ENCODE results near the gene MRNIP.
"Not testable (repeated sequence)": the region's sequence is repeated elsewhere in the genome, so short reads cannot be mapped to it uniquely, and the experiment has no call there.

MRNIP gene

DNA sequence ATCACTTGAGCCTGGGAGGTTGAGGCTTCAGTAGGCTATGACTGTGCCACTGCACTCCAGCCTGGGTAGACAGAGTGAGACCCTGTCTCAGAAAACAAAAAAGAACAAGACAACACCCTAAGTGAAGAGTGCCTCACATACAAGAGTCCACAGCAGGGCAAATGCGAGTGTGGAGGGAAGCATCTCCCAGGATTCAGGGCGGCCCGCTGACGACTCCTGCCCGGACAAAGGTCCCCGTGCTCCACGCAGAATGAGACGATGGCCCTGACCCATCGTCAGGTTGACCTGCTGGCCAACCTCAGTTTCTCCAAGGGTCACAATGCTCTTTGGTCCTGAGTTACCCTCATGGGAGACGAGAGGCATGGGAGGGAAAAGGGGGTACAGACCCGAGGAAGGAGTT, 18.3 kb downstream of the MRNIP start:
- DNase-seq (ENCODE audit: low read depth), result no peak
- TF ChIP-seq, protein P1, sequence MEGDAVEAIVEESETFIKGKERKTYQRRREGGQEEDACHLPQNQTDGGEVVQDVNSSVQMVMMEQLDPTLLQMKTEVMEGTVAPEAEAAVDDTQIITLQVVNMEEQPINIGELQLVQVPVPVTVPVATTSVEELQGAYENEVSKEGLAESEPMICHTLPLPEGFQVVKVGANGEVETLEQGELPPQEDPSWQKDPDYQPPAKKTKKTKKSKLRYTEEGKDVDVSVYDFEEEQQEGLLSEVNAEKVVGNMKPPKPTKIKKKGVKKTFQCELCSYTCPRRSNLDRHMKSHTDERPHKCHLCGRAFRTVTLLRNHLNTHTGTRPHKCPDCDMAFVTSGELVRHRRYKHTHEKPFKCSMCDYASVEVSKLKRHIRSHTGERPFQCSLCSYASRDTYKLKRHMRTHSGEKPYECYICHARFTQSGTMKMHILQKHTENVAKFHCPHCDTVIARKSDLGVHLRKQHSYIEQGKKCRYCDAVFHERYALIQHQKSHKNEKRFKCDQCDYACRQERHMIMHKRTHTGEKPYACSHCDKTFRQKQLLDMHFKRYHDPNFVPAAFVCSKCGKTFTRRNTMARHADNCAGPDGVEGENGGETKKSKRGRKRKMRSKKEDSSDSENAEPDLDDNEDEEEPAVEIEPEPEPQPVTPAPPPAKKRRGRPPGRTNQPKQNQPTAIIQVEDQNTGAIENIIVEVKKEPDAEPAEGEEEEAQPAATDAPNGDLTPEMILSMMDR (IDR thresholded peaks at IDR 0.05; ENCODE audit: insufficient read depth, low read depth, low read length, missing control alignments), result no peak

DNA sequence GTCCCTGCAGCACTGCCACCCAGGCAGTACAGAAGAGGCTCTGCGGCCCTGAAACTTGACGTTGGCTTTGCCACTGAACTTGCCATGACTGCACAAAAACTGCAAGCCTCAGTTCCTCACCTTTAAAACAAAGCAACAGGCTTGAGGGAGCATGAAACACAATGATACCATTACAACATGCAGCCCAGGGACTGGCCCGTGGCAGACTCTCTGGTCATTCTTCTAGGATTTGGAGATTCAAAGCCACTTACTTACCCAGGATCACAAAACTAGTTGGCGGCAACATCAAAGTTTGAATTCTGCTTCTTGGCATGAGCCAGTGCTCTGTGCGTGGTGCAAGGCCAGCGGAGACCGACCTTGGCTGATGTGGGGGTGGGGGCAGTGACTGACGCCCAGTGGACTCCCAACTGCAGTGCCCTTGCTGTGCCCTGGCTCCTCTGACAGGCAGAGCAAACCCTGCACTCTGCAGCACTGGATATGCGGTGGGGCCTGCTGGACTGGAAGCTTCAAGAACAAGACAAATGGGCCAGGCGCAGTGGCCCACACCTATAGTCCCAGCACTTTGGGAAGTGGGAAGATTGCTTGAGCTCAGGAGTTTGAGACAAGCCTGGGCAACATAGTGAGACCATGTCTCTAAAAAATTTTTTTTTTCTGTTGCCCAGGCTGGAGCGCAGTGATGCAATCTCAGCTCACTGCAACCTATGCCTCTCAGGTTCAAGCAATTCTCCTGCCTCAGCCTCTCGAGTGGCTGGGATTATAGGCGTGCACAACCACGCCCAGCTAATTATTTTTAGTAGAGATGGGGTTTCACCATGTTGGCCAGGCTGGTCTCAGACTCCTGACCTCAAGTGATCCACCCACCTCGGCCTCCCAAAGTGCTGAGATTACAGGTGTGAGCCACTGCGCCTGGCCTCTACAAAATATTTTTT, 19.0 kb downstream of the MRNIP start:
- H3K4me3 ChIP-seq (ENCODE audit: low read depth, low read length), result no peak overlapping the region
- no peak for DNase-seq (ENCODE audit: low read depth)
- TF ChIP-seq, protein P1 (IDR thresholded peaks at IDR 0.05; ENCODE audit: insufficient read depth, low read depth, low read length, missing control alignments), result no peak

More for the DNA sequence above, 18.3 kb downstream of the MRNIP start:
- H3K4me3 ChIP-seq (ENCODE audit: low read depth, low read length), result no peak overlapping the region

DNA sequence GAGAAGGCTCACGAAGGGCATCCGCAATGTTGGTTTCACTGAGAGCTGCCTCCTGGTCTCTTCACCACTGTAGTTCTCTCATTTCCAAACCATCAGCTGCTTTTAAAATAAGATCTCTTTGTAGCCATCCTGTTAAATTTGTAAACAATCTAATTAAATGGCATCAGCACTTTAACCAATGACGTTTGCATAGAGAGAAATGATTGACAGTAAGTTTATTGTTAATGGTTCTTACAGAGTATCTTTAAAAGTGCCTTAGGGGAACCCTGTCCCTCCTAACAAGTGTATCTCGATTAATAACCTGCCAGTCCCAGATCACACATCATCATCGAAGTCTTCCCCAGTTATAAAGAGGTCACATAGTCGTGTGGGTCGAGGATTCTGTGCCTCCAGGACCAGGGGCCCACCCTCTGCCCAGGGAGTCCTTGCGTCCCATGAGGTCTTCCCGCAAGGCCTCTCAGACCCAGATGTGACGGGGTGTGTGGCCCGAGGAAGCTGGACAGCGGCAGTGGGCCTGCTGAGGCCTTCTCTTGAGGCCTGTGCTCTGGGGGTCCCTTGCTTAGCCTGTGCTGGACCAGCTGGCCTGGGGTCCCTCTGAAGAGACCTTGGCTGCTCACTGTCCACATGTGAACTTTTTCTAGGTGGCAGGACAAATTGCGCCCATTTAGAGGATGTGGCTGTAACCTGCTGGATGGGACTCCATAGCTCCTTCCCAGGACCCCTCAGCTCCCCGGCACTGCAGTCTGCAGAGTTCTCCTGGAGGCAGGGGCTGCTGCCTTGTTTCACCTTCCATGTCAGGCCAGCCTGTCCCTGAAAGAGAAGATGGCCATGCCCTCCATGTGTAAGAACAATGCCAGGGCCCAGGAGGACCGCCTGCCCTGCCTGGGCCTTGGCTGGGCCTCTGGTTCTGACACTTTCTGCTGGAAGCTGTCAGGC, 21.3 kb downstream of the MRNIP start:
- TF ChIP-seq, protein P1 (IDR thresholded peaks at IDR 0.05; ENCODE audit: insufficient read depth, low read depth, low read length, missing control alignments), result no peak
- no peak overlapping the region for H3K4me3 ChIP-seq (ENCODE audit: low read depth, low read length)
- DNase-seq (ENCODE audit: low read depth), result no peak

DNA sequence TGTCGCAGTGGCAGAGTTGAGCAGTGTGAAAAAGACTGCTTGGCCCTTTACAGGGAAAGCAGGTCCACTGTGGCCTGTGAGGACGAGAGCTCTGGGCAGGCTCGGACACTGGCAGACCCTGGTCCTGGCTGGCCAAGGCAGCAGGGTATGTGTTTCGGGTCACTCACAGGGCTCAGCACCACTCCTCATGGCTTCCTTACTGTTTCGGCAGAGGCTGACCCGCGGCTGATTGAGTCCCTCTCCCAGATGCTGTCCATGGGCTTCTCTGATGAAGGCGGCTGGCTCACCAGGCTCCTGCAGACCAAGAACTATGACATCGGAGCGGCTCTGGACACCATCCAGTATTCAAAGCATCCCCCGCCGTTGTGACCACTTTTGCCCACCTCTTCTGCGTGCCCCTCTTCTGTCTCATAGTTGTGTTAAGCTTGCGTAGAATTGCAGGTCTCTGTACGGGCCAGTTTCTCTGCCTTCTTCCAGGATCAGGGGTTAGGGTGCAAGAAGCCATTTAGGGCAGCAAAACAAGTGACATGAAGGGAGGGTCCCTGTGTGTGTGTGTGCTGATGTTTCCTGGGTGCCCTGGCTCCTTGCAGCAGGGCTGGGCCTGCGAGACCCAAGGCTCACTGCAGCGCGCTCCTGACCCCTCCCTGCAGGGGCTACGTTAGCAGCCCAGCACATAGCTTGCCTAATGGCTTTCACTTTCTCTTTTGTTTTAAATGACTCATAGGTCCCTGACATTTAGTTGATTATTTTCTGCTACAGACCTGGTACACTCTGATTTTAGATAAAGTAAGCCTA, 22.2 kb downstream of the MRNIP start:
- TF ChIP-seq, protein P1 (IDR thresholded peaks at IDR 0.05; ENCODE audit: insufficient read depth, low read depth, low read length, missing control alignments), result no peak
- DNase-seq (ENCODE audit: low read depth), result peak; percentile 28
- H3K4me3 ChIP-seq (ENCODE audit: low read depth, low read length), result no peak overlapping the region

DNA sequence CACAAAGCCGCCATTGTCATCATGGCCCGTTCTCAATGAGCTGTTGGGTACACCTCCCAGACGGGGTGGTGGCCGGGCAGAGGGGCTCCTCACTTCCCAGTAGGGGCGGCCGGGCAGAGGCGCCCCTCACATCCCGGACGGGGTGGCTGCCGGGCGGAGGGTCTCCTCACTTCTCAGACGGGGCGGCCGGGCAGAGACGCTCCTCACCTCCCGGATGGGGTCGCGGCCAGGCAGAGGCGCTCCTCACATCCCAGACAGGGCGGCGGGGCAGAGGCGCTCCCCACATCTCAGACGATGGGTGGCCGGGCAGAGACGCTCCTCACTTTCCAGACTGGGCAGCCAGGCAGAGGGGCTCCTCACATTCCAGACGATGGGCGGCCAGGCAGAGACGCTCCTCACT, 23.7 kb downstream of the MRNIP start:
- H3K4me3 ChIP-seq (ENCODE audit: low read depth, low read length); DNase-seq (ENCODE audit: low read depth): not testable (repeated sequence)

DNA sequence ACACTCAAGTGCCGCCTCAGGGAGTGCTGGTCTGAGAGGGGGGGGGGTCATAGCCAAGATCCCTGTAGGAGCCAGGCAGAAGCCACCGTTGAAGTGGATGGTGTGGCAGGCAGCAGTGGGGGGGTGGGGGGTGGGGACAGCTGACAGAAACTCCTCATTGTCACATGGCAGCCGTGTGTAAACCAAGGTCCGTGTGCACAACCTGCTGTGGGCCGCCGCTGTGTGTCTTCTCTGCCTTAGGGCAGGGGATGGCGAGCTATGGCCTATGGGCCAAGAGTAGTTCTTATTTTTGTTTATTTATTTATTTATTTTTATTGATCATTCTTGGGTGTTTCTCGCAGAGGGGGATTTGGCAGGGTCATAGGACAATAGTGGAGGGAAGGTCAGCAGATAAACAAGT, 24.5 kb downstream of the MRNIP start:
- DNase-seq (ENCODE audit: low read depth), result no peak
- TF ChIP-seq, protein P1 (IDR thresholded peaks at IDR 0.05; ENCODE audit: insufficient read depth, low read depth, low read length, missing control alignments), result no peak
- no peak overlapping the region for H3K4me3 ChIP-seq (ENCODE audit: low read depth, low read length)

Measured in GM12865 (cell line).